Measurements from ENCODE around the gene UBE2G1.
"Not testable (repeated sequence)": the region's sequence is repeated elsewhere in the genome, so short reads cannot be mapped to it uniquely, and the experiment has no call there.

The UBE2G1 gene

DNA sequence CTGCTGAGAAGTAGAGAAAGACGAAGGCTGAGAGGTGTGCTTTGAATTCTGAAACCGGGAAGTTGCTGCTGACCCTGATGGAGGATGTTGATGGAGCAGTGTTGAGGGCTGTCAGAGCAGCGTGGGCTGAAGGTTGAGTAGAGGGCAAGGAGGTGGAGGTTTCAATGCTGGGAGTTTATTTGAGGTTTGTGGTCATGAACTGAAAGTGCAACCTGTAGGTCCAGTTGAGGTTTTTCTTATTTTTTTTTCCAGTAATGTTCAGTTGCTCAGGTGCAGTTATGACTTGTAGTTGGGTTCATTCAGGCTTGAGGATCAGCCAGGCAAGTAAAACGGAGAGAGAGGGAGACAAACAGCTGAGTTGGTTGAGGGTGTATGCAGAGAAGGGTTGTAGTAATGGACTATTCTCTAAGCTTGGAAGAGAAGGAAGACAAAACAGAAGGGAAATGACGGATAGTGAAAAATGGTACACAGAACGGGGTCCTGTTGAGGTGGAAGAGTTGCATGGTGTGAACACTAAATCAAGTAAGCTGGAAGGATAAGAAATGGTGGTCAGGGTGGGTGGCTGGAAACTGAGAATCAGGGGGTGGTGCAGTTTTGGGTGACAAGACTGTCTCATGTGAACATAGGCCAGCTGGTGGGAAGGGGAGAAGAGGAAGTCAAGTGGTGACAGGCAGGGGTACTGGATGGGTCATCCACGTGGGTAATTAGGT lies 8.7 kb upstream of the UBE2G1 start:
- DNase-seq, result peak; percentile 52

DNA sequence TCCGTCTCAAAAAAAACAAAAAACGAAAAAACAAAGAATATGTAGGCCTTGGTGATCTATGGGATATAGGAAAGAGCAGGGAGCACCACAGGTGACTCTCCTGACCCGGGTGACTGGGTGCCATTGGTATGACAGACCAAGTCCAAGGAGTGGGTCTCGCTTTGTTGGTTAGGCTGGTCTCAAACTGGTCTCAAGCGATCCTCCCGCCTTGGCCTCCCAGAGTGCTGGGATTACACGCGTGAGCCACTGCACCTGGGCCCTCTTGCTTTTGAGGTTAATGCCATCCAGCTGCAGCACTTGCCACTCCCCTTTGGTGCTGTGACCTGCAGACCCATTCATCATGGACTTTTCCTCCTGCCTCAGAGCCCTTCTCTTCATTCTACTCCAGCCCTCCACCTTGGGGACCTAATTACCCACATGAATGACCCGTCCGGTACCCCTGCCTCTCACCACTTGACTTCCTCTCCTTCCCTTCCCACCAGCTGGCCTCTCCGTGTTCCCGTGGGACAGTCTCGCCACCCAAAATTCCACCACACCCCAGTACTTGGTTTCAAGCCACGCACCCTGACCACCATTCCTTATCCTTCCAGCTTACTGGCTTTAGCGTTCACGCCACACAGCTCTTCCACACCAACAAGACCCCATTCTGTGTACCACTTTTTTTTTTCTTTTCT lies 3.2 kb upstream of the UBE2G1 start:
- DNase-seq, result no peak

GRCh38 chr17:4368341-4368740 lies 1.9 kb upstream of the UBE2G1 start:
- no peak for DNase-seq

GRCh38 chr17:4367177-4367576 lies 702 bp upstream of the UBE2G1 start:
- not testable (repeated sequence) for DNase-seq

- no peak for DNase-seq
These were observed 698 bp downstream of the UBE2G1 start for GRCh38 chr17:4365628-4366326.

GRCh38 chr17:4365103-4365627 lies 1.3 kb downstream of the UBE2G1 start:
- DNase-seq, result peak; percentile 92

GRCh38 chr17:4364622-4365041 lies 1.8 kb downstream of the UBE2G1 start:
- DNase-seq, result no peak

DNA sequence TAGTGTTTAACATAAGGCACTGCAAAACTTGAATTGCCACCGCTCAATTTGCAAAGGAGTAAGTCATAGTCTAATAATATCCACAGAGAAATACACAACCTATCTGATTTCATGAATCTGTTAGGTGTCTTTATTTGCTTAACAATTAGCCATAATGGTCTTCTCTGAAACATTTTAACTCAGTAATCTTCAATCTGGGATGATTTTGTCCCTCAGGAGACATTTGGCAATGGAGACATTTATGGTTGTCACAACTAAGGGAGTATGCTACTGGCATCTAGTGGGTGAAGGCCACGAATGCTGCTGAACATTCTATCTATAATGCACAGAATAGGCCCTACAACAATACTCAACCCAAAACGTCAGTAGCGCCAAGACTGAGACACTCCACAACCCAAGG lies 4.3 kb downstream of the UBE2G1 start:
- no peak for DNase-seq

GRCh38 chr17:4358154-4358553 lies 8.3 kb downstream of the UBE2G1 start:
- no peak for DNase-seq

DNA sequence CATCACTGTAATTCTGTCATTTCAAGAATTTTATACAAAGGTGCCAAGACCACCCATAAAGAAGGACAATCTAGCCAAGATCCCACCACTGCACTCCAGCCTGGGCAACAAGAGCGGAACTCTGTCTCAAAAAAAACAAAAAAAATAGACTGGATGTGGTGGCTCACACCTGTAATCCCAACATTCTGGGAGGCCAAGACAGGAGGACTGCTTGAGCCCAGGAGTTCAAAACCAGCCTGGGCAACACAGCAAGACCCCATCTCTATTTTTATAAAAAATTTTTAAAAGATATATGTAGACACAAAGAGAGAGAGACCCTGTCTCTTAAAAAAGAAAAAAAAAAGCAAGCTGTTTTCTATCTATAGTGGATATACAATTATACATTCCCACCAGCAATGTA lies 8.8 kb downstream of the UBE2G1 start:
- DNase-seq, result no peak

GRCh38 chr17:4357030-4357628 lies 9.3 kb downstream of the UBE2G1 start:
- DNase-seq, result no peak

- DNase-seq, result no peak
These were observed 11.5 kb downstream of the UBE2G1 start for GRCh38 chr17:4354862-4355514.

GRCh38 chr17:4354206-4354605 lies 12.3 kb downstream of the UBE2G1 start:
- DNase-seq, result no peak

DNA sequence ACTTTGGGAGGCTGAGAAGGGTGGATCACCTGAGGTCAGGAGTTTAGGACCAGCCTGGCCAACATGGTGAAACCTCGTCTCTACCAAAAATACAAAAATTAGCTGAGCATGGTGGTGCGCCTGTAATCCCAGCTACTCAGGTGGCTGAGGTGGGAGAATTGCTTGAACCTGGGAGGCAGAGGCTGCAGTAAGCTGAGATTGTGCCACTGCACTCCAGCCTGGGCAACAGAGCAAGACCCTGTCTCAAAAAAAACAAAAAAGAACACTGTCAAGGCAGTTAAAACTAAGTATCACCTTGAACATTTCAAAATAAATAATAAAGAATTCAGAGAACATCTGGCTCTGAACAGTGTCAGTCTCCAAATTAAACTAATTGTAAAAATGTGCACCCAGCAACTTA lies 16.3 kb downstream of the UBE2G1 start:
- not testable (repeated sequence) for DNase-seq

DNA sequence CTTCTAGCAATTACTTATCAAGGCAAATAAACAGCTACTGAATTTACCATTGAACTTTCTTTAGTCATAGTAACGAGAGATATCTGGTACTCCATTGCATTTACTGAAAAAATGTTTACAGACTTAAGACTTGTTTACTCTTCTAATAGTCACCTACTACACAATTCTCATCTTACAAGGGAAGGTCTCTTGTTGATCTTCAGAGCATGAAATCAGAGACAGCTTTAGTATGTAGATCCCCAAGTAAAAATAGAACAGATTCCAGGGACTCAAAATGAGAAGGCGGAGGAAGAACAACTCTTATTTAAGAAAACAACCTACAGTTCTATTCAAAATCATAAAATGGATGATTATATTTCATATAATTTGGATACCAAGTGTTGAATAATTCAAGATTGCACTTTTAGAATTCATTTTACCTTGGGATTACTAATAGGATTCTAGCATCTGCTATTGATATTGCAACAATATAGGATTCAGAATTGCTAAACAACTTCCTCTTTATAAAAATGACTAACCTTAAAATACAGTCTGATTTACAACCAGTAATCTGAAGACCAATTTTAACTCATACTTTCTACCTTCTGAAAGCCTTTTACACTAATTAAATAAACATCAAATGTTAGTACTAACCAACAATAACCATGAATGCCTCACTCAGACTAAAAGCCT lies 20.8 kb downstream of the UBE2G1 start:
- DNase-seq, result no peak

GRCh38 chr17:4344926-4345325 lies 21.5 kb downstream of the UBE2G1 start:
- no peak for DNase-seq

GRCh38 chr17:4342535-4342934 lies 23.9 kb downstream of the UBE2G1 start:
- no peak for DNase-seq

DNA sequence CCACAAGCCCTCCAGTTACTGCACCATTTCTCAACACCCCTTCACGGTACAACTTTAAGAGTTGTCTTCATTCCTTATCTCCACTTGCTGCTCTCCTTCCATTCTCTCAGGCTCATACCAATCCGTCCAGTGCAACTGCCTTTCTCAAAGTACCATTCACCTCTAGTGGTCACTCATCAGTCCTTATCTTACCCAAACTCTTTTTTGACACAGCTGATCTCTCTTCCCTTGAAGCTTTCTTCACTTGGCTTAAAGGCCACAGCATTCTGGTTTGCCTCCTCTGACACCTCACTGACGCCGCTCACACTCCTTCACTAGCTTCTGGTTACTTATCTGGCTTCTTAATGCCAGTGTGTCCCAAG lies 24.9 kb downstream of the UBE2G1 start:
- DNase-seq, result no peak

- no peak for DNase-seq
These were observed 25.4 kb downstream of the UBE2G1 start for GRCh38 chr17:4340914-4341615.

DNA sequence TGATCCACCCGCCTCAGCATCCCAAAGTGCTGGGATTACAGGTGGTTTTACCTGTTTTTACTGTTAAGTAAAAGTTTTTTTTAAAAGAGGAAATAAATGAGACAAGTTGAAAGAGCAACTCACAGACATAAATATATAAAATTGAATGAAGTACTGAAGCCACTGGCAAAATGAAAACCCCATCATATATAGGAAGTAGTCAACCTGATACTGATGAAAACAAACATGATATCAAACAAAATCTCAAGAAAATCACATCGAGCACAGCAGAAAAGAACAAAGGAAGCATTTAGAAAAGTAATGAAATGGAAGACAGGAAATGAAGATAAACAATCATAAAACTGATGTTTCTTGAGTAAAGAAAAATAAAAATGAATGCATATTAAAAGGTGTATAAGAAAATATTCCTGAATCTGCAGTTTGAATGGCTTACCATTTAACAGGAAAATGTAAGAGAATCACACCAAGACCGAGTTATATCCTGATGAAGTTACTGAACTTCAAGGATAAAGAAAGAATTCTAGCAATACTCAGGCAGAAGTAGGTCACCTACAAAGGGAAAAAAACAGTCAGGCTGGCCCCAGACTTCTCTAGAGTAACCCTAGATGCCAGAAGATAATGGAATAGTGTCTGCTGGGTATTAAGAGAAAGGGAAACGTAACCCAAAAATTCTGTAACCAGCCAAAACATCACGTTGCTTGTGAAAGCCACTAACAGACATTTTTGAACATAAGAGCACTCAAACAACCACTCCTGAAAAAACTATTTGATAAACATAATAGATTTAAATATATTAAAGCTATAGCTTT lies 31.5 kb downstream of the UBE2G1 start:
- DNase-seq, result peak; percentile 37

DNA sequence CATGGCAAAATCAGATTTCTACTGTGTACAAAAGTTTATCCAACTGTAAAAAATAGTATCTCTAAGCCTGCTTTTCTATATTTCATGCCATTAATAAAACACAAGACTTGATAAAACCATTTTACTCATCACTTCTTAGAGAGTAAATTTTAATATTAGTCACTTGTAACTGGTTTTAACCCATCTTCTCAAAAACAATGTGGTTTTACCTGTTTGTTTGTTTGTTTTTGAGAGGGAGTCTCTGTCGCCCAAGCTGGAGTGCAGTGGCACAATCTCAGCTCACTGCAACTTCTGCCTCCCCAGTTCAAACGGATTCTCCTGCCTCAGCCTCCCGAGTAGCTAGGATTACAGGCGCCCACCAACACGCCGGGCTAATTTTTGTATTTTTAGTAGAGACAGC lies 32.1 kb downstream of the UBE2G1 start:
- DNase-seq, result no peak
